Neural cell (in vitro differentiated cells): ENCODE results near the gene FBN1.

Experiments used
- EZH2 ChIP-seq: fragments of 200-600, 300-800 bp; shearing (Covaris generic), sonication (generic); IDR thresholded peaks from 2 replicates; pipeline ENCODE4 v1.6.1; 2014; ENCODE audit warnings: antibody characterized with exemption, low read length, borderline replicate concordance, mild to moderate bottlenecking; ENCODE audit not compliant: insufficient read depth, poor library complexity, severe bottlenecking
- POLR2AphosphoS5 ChIP-seq: IDR thresholded peaks from 2 replicates; pipeline ENCODE4 v1.6.1; 2012
- TF ChIP-seq, protein P1 (sequence below): fragments of 450-650 bp; IDR thresholded peaks from 2 replicates; pipeline ENCODE4 v1.5.1; 2014; ENCODE audit warnings: antibody characterized with exemption, mild to moderate bottlenecking, moderate library complexity; ENCODE audit not compliant: poor library complexity, severe bottlenecking

DNA sequence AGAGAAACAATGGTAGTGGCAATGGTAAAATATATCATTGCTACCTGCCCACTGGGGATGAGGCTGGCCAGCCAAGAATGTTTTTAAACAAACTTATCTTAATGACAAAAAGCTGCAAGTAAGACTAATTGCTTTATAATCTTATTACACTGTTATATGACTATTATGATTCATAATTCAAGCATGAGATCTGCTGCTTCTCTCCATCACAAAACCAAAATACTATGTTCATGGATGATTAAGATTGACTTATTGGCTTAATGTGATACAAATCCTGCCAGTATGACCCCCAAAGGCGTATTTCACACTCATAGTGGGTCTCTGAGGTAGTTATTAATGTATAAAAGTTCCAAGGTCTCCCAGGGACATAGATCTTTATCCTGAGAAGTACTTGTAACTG lies 52.6 kb downstream of the FBN1 start:
- TF ChIP-seq POLR2AphosphoS5 (no peak), EZH2 (no peak)
- TF ChIP-seq, protein P1, sequence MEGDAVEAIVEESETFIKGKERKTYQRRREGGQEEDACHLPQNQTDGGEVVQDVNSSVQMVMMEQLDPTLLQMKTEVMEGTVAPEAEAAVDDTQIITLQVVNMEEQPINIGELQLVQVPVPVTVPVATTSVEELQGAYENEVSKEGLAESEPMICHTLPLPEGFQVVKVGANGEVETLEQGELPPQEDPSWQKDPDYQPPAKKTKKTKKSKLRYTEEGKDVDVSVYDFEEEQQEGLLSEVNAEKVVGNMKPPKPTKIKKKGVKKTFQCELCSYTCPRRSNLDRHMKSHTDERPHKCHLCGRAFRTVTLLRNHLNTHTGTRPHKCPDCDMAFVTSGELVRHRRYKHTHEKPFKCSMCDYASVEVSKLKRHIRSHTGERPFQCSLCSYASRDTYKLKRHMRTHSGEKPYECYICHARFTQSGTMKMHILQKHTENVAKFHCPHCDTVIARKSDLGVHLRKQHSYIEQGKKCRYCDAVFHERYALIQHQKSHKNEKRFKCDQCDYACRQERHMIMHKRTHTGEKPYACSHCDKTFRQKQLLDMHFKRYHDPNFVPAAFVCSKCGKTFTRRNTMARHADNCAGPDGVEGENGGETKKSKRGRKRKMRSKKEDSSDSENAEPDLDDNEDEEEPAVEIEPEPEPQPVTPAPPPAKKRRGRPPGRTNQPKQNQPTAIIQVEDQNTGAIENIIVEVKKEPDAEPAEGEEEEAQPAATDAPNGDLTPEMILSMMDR, result no peak
